SIG-M5 (cell line): ENCODE results near the gene NEUROG3.
"Not testable (repeated sequence)": the region's sequence is repeated elsewhere in the genome, so short reads cannot be mapped to it uniquely, and the experiment has no call there.

Experiments
- DNase-seq: peaks from one replicate; lab custom pipeline; 2025; lab: John Stamatoyannopoulos, UW

Gene NEUROG3

DNA sequence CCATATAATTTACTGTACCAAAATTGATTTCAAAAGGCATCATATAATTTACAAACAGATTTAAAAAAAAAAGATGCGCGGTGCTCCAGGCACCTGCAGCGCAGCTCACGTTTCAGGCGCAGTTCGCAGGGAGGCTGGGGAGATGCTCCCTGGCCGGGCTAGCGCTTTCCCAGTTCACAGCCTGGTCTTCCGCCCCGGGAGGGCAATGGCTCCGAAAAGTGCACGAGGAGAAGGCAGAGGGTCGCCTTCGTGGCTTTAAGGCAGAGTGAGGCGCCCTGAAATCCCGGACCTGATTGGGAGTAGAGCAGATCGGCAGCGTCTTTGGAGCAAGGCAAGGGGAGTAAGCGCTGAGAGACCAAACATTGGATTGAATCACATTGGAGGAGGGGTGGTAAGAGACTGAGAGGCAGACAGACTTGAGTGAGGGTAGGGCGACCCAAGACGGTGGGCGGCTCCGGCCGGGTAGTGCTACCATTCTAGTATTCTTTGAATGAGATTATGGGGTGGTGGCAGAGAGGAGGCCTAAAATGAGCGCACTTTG lies 1.5 kb downstream of the NEUROG3 start:
- DNase-seq, result no peak

DNA sequence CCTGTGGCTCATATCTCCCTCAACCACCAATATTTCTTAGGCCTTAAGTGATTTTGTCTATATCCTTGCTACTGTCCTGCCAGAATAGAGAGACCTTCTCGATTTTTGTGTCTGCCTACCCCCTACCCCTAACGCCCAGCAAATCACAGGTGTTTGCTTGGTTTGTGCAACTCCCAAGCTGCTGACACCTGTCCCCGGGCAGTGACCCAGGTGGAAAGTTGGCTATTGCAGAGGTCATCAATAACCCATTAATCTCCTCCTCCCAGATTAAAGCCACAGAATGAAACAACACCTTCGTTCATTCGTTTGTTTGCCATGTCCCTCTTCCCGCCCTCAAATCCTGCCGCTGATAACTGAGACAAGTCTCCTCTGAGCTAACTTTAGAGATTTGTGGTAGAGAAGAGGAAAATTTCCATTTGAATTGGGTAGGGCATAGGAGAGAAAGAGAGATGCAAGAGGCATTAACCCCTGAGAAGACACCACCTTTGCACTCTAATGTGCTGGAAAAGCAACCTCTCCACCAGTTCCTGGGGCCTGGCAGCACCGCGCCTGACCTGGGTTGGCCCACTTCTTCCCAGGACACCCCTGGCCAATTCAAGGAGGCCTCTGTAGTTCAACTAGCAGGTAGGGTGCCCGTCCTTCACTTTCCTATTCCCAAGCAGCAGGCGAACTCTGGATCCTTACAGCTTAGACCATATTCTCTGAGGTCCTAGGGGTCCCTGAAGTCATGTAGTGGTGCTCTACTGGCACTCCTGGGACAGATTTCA lies 3.0 kb downstream of the NEUROG3 start:
- DNase-seq, result no peak

DNA sequence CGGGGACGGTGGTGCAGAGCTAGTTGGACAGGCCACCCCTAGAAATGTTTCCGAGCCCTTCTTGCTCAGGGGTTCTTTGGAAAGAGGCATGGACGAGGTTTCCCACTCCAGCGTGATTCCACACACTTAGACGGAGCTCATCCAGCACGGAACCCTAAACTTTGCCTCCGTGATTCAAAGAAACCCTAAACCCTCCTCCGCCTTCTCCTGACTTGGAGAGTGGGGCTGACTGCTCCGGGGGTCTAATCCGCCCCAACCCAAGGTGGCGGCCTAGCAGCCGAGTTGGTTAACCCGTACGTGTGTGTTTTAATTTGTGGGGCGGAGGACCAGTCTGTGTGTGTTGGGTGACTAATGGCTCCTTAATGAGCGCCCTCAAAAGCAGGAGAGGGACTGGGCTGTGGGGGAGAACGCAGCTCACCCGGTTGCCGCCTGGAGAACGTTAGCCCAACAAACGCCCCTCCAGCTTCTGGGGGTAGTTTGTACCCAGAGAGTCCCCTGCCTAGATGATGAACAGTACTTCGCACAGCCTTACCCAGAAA lies 3.8 kb downstream of the NEUROG3 start:
- no peak for DNase-seq

DNA sequence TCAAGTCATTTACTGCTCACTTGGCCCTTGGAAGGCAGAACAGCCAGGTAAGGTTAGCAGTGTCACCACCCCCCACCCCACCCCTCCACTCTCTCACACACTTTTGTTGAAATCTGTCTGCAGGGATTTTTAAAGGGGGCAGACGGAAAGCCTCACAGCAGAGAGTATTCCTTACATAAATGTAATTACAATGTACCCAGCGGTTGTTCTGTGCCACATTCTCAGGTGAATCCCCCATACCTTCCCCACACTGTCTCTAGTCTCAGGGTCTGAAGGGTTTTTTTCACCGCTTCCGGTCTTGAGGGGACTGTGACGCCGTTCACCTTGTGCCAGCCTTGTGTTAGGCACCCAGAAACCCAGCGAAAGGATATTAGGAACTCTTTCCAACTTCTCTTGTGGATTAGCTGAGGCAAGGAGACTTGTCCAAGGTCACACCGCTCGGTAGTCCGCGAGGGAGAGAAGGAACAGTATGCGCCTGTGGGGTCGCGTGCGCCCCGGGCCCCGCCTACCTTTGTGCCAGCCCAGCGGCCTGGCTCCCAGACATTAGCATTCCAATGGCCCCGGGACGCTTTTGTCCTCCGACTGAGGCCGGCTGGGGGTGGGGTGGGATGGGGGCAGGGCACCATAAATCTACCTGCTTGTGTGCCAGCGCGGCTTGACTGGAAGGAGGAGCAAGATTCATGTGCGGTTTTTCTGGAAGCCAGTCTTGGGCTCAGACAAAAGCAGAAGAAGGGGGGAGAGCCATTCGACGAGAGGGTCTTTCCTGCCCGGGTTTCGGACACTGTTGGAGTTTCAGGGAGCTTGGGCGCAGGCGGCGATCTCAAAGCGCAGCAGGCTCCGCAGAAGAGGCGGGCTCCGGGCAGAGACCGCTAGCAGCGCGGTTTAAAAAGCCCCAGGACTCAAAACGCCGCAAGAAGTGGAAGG lies 4.5 kb downstream of the NEUROG3 start:
- no peak for DNase-seq

DNA sequence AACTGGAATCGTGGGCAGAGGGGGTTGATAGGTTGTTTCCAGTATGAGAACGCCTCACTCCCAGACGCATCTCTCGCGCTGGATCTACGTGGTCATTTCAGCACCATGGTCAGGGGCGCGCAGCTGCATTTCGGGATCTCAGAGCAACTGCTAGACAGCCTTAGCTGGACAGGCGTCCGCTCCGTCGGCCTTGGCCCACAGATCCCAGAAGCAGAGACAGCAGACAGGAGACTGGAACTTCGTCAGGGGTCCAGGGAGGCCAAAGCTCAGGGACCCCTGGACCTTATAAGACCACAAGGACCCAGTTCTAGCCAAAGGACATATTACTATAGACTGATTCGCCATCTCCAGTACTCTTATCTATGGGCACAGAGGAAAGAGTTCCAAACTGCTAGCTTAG lies 5.3 kb downstream of the NEUROG3 start:
- no peak for DNase-seq

DNA sequence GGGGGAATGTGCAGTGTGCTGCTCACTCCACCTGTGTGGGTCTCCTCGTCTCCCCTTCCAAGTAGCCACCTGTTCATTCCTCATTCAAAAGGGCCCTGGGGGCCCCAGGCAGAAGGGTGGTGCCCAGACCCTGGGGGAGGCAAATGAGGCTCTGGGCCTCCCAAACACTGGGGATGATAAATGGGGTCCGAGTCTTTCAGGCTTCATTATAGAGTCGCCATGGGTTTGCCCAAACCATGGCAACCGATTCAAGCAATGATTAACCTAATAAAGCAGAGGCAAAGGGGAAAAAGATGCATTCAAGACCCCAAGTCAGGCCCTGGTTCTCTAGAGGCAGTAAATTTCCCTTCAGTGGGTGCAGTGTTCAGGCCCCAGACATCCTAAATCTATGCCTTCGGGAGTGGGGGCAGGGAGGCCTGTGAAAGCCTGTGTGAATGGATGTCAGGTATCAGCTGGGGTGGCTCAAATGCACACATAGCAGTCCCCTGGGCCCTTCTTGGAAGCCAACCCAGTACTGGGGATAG lies 10.4 kb downstream of the NEUROG3 start:
- DNase-seq, result no peak

DNA sequence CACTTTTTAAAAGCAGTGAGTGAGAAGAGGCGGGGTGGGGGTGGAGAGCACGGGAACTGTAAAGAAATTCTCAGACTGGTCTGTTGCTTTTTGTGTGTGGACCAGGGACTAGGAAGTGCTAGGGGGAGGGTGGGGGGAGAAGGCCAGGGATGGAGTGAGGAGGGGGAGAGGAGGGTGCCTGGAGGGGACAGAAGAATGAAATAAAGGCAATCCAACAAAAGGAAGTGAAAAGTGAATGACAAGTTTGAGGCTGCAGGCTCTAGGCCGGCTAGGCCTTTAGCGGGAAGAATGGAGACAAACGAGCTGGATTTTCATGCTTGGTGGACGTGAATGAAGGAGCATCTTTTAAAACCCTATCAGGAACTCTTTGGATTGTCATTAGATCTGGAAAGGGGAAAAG lies 13.7 kb downstream of the NEUROG3 start:
- DNase-seq, result no peak

DNA sequence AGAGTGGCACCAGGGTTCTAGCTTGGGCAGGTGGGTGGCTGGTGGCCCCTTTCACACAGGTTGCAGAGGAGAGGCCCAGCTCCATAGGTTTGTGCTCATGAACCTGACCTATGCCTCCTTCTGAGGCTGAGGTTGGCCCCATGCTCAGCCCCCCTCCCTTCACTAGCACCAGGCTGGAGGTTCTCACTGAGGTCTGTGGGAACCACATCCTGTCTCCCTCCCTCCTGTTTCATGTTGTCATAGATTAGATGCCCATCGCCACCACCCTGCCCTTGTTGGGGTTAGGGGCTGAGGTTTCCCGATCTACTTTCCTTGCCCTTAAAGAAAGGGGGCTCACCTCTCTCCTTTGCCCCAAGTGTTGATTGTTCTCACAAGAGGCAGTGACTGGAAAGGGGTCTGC lies 14.7 kb downstream of the NEUROG3 start:
- DNase-seq, result no peak

DNA sequence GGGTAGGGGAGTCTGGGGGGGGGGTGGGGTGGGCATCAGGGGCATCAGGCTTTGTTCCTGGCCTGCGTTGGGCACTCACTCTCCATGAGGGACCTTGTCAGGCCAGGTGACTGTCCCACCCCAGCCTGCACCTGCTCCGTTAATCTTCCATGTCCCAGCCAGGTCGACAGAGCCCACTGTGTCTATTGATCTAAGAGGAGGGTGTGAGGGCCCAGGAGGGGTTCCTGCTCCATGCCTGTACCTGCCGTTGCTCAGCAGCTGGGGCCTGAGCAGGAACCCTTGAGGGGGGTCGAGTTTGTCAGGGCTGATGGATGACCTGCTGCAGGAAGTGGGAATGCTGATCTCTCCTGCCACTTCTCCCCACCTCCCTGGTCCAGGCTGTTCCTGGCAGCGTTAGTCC lies 18.6 kb downstream of the NEUROG3 start:
- DNase-seq, result no peak

DNA sequence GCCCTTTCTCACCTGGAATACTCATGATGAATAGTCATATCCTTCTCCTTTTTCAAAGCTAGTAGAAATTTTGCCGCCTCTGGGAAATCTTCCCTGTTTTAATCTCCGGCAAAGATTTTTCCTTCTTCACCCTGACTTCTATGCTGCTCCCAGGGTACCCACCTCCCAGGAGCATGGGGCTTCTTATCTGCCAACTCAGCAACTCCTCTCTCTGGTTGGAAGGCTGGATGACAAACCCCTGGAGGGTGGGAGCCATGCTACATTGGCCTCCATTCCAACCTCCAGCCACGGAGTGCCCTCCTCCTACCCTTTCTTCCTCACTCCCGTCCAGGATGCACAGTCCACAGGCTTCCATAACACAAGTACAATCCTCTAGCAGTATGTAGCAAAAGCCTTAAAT lies 19.9 kb downstream of the NEUROG3 start:
- no peak for DNase-seq

DNA sequence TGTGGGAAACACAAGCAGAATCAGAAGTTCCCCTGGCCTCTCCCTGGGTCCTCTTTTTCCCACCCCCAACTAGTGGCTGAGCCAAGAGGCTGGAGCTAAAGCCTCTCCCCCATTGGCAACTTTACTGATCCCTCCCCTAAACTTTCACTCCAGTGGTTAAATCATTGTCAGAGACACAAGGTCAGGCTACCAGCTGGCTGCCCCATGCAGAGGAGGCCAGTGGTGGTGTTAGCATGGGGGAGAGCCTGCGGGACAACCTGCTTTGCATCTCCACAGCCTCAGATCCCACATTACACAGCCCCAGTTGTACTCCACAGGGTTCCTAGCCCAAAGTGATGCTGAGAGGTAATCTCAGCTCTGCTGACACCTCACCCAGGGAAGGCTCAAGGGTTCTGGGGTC lies 21.0 kb downstream of the NEUROG3 start:
- DNase-seq, result no peak

DNA sequence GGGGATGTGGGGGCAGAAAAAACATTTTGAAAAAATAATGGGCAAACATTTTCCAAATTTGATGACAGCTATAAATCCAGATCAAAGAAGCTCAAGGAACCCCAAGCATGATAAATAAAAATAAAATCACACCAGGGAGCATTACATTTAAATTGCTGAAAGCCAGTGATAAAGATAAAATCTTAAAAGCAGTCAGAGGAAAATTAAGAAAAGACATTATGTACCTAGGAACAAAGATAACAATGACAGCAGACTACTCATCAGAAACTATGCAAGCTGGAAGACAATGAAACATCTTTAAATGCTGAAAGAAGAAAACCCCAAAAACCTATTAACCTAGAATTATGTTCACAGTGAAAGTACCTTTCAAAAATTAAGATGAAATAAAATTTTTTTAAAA lies 23.3 kb downstream of the NEUROG3 start:
- no peak for DNase-seq

DNA sequence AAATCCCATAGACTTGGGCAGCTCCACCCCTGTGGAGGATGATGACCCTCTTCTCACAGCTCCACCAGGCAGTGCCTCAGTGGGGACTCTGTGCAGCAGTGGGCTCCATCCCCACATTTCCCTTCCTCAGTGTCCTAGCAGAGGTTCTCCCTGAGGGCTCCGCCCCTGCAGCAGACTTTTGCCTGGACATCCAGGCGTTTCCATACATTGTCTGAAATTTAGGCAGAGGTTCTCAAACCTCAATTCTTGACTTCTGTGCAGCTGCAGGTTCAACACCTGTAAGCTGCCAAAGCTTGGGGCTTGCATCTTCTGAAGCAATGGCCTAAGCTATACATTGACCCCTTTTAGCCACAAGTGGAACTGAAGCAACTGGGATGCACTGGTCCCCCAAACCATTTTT lies 31.8 kb downstream of the NEUROG3 start:
- DNase-seq, result no peak

DNA sequence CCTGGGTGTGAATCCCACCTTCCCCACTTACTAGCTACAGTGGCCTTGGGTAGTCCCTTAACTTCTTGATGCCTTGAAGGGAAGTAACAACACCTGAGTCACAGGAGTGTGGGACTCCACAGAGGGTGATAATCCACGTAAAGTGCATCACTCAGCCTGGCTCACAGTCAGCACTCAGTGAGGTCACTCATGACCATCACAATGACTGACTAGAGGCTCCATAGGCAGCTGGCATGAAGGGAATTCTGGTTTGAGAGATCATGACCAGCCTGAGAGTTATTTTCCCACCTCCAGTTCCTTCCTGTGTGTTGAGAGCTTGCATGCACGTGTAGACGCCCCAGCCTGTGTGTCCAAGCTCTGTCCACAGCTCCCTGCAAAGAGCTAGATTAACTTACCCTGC lies 34.8 kb downstream of the NEUROG3 start:
- no peak for DNase-seq

DNA sequence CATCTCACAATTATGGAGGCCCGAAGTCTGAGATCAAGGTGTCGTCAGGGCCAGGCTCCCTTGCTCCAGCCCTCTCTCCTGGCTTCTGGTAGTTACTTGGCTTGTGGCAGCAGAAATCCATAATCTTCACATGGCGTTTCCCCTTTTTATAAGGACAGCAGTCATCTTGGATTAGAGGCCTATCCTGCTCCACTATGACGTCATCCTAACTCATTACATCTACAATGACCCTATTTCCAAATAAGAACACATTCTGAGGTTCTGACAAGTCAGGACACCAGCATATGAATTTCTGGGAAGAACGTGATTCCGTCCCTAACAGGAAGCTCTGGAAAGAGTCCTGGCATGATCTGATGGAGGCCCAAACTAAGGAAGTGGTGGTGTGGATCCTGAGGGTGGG lies 35.8 kb downstream of the NEUROG3 start:
- DNase-seq, result no peak

DNA sequence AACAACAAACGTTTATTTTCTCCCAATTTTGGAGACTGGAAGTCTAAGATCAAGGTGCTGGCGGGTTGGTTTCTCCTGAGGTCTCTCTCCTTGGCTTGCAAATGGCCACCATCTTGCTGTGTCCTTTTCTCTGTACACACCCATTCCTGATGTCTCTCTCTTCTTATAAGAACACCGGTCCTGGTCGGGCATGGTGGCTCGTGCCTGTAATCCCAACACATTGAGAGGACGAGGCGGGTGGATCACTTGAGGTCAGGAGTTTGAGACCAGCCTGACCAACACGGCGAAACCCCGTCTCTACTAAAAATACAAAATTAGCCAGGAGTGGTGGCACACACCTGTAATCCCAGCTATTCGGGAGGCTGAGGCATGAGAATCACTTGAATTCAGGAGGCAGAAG lies 36.7 kb downstream of the NEUROG3 start:
- DNase-seq, result not testable (repeated sequence)

DNA sequence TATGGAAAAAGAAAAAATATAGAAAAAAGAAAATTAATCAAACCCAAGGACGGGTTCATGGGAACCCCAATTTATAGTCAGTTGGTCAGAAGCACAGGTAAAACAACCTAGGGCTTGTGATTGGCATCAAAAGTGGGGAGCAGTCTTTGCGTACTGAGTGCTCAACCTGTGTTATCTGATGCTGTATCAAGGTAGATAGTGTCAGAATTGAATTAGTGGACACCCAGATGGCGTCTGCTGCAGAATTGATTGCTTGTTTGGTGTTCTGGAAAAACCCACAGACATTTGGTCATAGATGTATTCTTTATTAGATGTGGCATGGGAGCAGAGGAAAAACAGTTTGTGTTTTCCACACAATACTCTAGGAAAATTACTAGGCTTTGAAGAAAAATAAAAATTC lies 39.6 kb downstream of the NEUROG3 start:
- no peak for DNase-seq

DNA sequence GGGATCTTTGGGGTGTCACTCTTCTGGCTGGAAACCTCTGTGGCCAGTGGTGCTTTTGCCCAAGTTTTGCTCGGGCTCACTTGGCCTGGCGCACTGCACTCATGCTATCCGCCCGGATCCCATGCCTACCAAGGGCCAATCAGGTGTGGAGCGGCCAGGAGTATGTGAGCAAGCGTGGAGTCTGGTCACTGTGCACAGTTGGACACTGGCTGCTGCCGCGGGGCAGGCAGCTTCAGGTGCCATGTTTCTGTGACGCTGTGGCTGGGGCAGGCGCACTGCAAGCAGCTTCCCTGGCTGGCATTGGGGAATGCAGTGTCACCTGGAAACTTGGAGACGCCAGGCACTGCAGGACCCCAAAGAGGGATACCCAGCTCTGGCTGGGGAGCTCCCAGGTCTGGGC lies 45.3 kb downstream of the NEUROG3 start:
- no peak for DNase-seq
